Osteoblast (primary cell): Measurements from ENCODE around the gene NTM. TPM values are rescaled to one million over a fixed set of nuclear protein-coding genes. Genes with fewer than 3 reads are reported as not detected.
A peak's percentile ranks its signal among the peaks of the same experiment; 100 is the strongest.

ENCODE experiments used
- DNase-seq: peaks from one replicate; pipeline ENCODE4 v3.0.0; 2011; ENCODE audit warnings: low spot score, mixed read lengths; ENCODE audit not compliant: insufficient read length; ENCODE audit errors: missing footprints
- H2AFZ ChIP-seq: 2 replicates; pipeline ENCODE4 v1.6.0; 2011; ENCODE audit warnings: mild to moderate bottlenecking, low read length
- H3K27ac ChIP-seq: 2 replicates; pipeline ENCODE4 v1.5.1; 2011; ENCODE audit warnings: mild to moderate bottlenecking, low read depth, low read length, moderate library complexity
- H3K27me3 ChIP-seq: 2 replicates; pipeline ENCODE4 v1.6.0; 2012; ENCODE audit warnings: mild to moderate bottlenecking, control low read depth, inconsistent platforms, low read length, moderate library complexity; ENCODE audit not compliant: insufficient read depth
- H3K36me3 ChIP-seq: 2 replicates; pipeline ENCODE4 v1.5.1; 2011; ENCODE audit warnings: mild to moderate bottlenecking, low read length, control low read depth, moderate library complexity; ENCODE audit not compliant: insufficient read depth
- H3K4me1 ChIP-seq: 2 replicates; pipeline ENCODE4 v1.5.1; 2011; ENCODE audit warnings: mild to moderate bottlenecking, low read length, control low read depth, moderate library complexity; ENCODE audit not compliant: insufficient read depth
- H3K4me2 ChIP-seq: 2 replicates; pipeline ENCODE4 v1.6.0; 2011; ENCODE audit warnings: mild to moderate bottlenecking, low read length; ENCODE audit not compliant: insufficient read depth
- H3K4me3 ChIP-seq: fragments of 200-600 bp; sonication (generic); 3 replicates; pipeline ENCODE4 v1.5.1; 2012; ENCODE audit warnings: mild to moderate bottlenecking, low read length, inconsistent platforms; ENCODE audit not compliant: insufficient read depth
- H3K79me2 ChIP-seq: 2 replicates; pipeline ENCODE4 v1.6.0; 2012; ENCODE audit warnings: mild to moderate bottlenecking, low read length, control low read depth, inconsistent platforms; ENCODE audit not compliant: insufficient read depth
- H3K9me3 ChIP-seq: 2 replicates; pipeline ENCODE4 v1.5.1; 2011; ENCODE audit warnings: low read depth, low read length, control low read depth
- H4K20me1 ChIP-seq: 2 replicates; pipeline ENCODE4 v1.6.0; 2012; ENCODE audit warnings: mild to moderate bottlenecking, low read length, control low read depth; ENCODE audit not compliant: insufficient read depth
- CTCF ChIP-seq: IDR thresholded peaks from 2 replicates; pipeline ENCODE4 v1.5.1; 2011; ENCODE audit warnings: mild to moderate bottlenecking, low read depth, low read length, moderate library complexity; ENCODE audit errors: extremely low read depth
- total RNA-seq: library from RNA; depleted of rRNA; stranded (reverse); fragments of >200 nt; gene quantifications from 2 replicates; pipeline ENCODE4 v1.2.3, GENCODE V29; 2012

NTM gene
- total RNA-seq, 1 donor: 48.1 TPM

- Histone ChIP-seq H3K4me2 (peak overlapping the region; percentile 56), H3K27ac (peak overlapping the region; percentile 75), H3K9me3 (no peaks in the 10 kb centered on the region)
Observed at GRCh38 chr11:132032555-132032954, 662.1 kb downstream of the NTM start.

GRCh38 chr11:132033051-132033450 lies 662.6 kb downstream of the NTM start:
- H3K27me3 ChIP-seq: no peaks in the 10 kb centered on the region
- H3K36me3 ChIP-seq: no peaks in the 10 kb centered on the region
- H3K27ac ChIP-seq: peak overlapping the region; percentile 75
- H3K4me2 ChIP-seq: peak overlapping the region; percentile 56
- H4K20me1 ChIP-seq: no peaks in the 10 kb centered on the region
- peaks cover 65% of the 10 kb centered on the region for H3K4me1 ChIP-seq
- peaks cover 81% of the 10 kb centered on the region for H3K79me2 ChIP-seq
- DNase-seq: no peak
- peak overlapping the region; percentile 0 for H3K4me3 ChIP-seq
- no peak overlapping the region for H2AFZ ChIP-seq
- no peaks in the 10 kb centered on the region for H3K9me3 ChIP-seq
- no peak for TF ChIP-seq CTCF

More at GRCh38 chr11:132032555-132032954, 662.1 kb downstream of the NTM start:
- no peaks in the 10 kb centered on the region for H3K36me3 ChIP-seq
- peaks cover 82% of the 10 kb centered on the region for H3K79me2 ChIP-seq
- H3K4me3 ChIP-seq: no peak overlapping the region
- TF ChIP-seq CTCF: no peak
- H2AFZ ChIP-seq: no peak overlapping the region
- no peaks in the 10 kb centered on the region for H4K20me1 ChIP-seq
- no peaks in the 10 kb centered on the region for H3K27me3 ChIP-seq
- peaks cover 68% of the 10 kb centered on the region for H3K4me1 ChIP-seq
- peak; percentile 89 for DNase-seq

- TF ChIP-seq CTCF: no peak
- H3K4me1 ChIP-seq: peaks cover 46% of the 10 kb centered on the region
- no peak overlapping the region for H3K4me2 ChIP-seq
- H4K20me1 ChIP-seq: no peaks in the 10 kb centered on the region
- peaks cover 83% of the 10 kb centered on the region for H3K79me2 ChIP-seq
- H3K4me3 ChIP-seq: no peak overlapping the region
- H3K9me3 ChIP-seq: no peaks in the 10 kb centered on the region
- DNase-seq: no peak
- H3K36me3 ChIP-seq: no peaks in the 10 kb centered on the region
- H3K27me3 ChIP-seq: no peaks in the 10 kb centered on the region
- no peak overlapping the region for H2AFZ ChIP-seq
- no peak overlapping the region for H3K27ac ChIP-seq
Observed at GRCh38 chr11:132035228-132035627, 664.8 kb downstream of the NTM start.

GRCh38 chr11:132035766-132036165 lies 665.4 kb downstream of the NTM start:
- H3K27me3 ChIP-seq: no peaks in the 10 kb centered on the region
- H3K4me2 ChIP-seq: no peak overlapping the region
- no peak overlapping the region for H2AFZ ChIP-seq
- H3K9me3 ChIP-seq: no peaks in the 10 kb centered on the region
- H3K36me3 ChIP-seq: no peaks in the 10 kb centered on the region
- DNase-seq: no peak
- peaks cover 85% of the 10 kb centered on the region for H3K79me2 ChIP-seq
- H4K20me1 ChIP-seq: no peaks in the 10 kb centered on the region
- TF ChIP-seq CTCF: no peak
- H3K4me1 ChIP-seq: peaks cover 40% of the 10 kb centered on the region
- peak overlapping the region; percentile 50 for H3K27ac ChIP-seq
- no peak overlapping the region for H3K4me3 ChIP-seq
